SK-MEL-5 (cell line): Measurements from ENCODE around the gene RENBP. TPM values are rescaled to one million over a fixed set of nuclear protein-coding genes. Genes with fewer than 3 reads are reported as not detected.

ENCODE experiments used
- DNase-seq: peaks from one replicate; pipeline ENCODE4 v3.0.0-alpha.2; 2016; ENCODE audit warnings: low read depth, low spot score
- in situ Hi-C: cut with HindIII; loops from 2 replicates; pipeline ENCODE4 v1.10.0; 2016; ENCODE audit warnings: low sequenced_read_pairs, high pct_unique_total_duplicates, low pct_unique_long_range_greater_than_20kb
- total RNA-seq: library from RNA; depleted of rRNA; stranded (reverse); fragments of >200 nt; shearing (Covaris generic); gene quantifications from 2 replicates; pipeline ENCODE4 v1.2.3, GENCODE V29; 2014

Gene RENBP
- total RNA-seq, 1 experiment from 2014 or later, result 12.3 TPM

GRCh38 chrX:153960077-153960476 is 15.6 kb upstream of the RENBP start:
- DNase-seq, result no peak
- in situ Hi-C loops, result no loop called here

GRCh38 chrX:153959649-153960048 is 15.2 kb upstream of the RENBP start:
- in situ Hi-C loops, result no loop called here
- DNase-seq, result no peak

- in situ Hi-C loops, result no loop called here
- no peak for DNase-seq
Measured at GRCh38 chrX:153958605-153959004, 14.2 kb upstream of the RENBP start.

GRCh38 chrX:153957224-153957623 is 12.8 kb upstream of the RENBP start:
- in situ Hi-C loops, result no loop called here
- DNase-seq, result no peak

GRCh38 chrX:153956044-153956907 is 11.8 kb upstream of the RENBP start:
- in situ Hi-C loops, result no loop called here
- DNase-seq, result no peak

GRCh38 chrX:153955228-153955732 is 10.8 kb upstream of the RENBP start:
- in situ Hi-C loops, result no loop called here
- DNase-seq, result no peak

GRCh38 chrX:153954558-153955227 is 10.2 kb upstream of the RENBP start:
- in situ Hi-C loops, result no loop called here
- no peak for DNase-seq

GRCh38 chrX:153953892-153954557 is 9.6 kb upstream of the RENBP start:
- in situ Hi-C loops, result no loop called here
- no peak for DNase-seq

GRCh38 chrX:153953342-153953830 is 8.9 kb upstream of the RENBP start:
- in situ Hi-C loops, result no loop called here
- peak; percentile 58 for DNase-seq

GRCh38 chrX:153952373-153953026 is 8.1 kb upstream of the RENBP start:
- in situ Hi-C loops, result no loop called here
- no peak for DNase-seq

- no peak for DNase-seq
- in situ Hi-C loops, result no loop called here
Measured at GRCh38 chrX:153951683-153952372, 7.4 kb upstream of the RENBP start.

GRCh38 chrX:153950127-153950526 is 5.7 kb upstream of the RENBP start:
- in situ Hi-C loops, result no loop called here
- no peak for DNase-seq

- in situ Hi-C loops, result no loop called here
- DNase-seq, result no peak
Measured at GRCh38 chrX:153948847-153949805, 4.7 kb upstream of the RENBP start.

GRCh38 chrX:153948002-153948466 is 3.6 kb upstream of the RENBP start:
- no peak for DNase-seq
- in situ Hi-C loops, result no loop called here

- DNase-seq, result peak; percentile 82
- in situ Hi-C loops, result no loop called here
Measured at GRCh38 chrX:153947009-153947769, 2.7 kb upstream of the RENBP start.
